Right cardiac atrium (tissue), 5 donors: ENCODE results near the gene WDR45. TPM values are rescaled to one million over a fixed set of nuclear protein-coding genes. Genes with fewer than 3 reads are reported as not detected.
A peak's percentile ranks its signal among the peaks of the same experiment; 100 is the strongest.
"Not testable (repeated sequence)": the region's sequence is repeated elsewhere in the genome, so short reads cannot be mapped to it uniquely, and the experiment has no call there.

Source experiments
- ATAC-seq, 2 donors: fragments of 200-7000 bp; cut with Tn5 transposase; one replicate each; pipeline versions ENCODE4 v1.8.0 to v1.9.1; 2020; ENCODE audit warnings: moderate library complexity in 2 of 2, mild to moderate bottlenecking in 1 of 2
- DNase-seq, 3 donors: peaks; one replicate each; pipeline ENCODE4 v3.0.0-alpha.2; 2020
- H3K27ac ChIP-seq: one replicate; pipeline ENCODE4 v1.5.1; 2013; ENCODE audit warnings: mild to moderate bottlenecking, low read length, control low read depth, moderate library complexity
- H3K27me3 ChIP-seq: one replicate; pipeline ENCODE4 v1.6.1; 2013; ENCODE audit not compliant: control insufficient read depth, insufficient read depth
- H3K4me1 ChIP-seq: one replicate; pipeline ENCODE4 v1.6.1; 2013; ENCODE audit warnings: low read length; ENCODE audit not compliant: control insufficient read depth, insufficient read depth
- H3K4me3 ChIP-seq: one replicate; pipeline ENCODE4 v1.5.1; 2013; ENCODE audit warnings: low read length, control low read depth
- H3K9me3 ChIP-seq: one replicate; pipeline ENCODE4 v1.6.1; 2013; ENCODE audit warnings: low read length; ENCODE audit not compliant: control insufficient read depth
- WGBS: extraction: QIAGEN DNeasy Blood & Tissue Kit; methylation state at CpG from one replicate; pipeline ENCODE4 v1.1.7; 2013; 5-methylcytosine and 5-hydroxymethylcytosine counted together
- intact Hi-C, 4 donors: fragments of 100-400 bp; cut with DNase I; formaldehyde crosslinking; loops; one replicate each; pipeline versions ENCODE4 v1.11.0 to v1.14.0; 2022 to 2023
- long read RNA-seq, 4 donors: library from polyadenylated mRNA; unstranded; transcript quantifications; one replicate each; pipeline ENCODE4 v2.0.0, GENCODE V29; 2020 to 2021
- polyA plus RNA-seq: library from polyadenylated mRNA; stranded (reverse); fragments of 200-250 nt; gene quantifications from one replicate; pipeline ENCODE4 v1.2.3, GENCODE V29; 2013
- total RNA-seq, 4 donors: library from RNA; stranded (reverse); fragmentation: NEBNext Ultra II Directional; extraction: Animal tissue kit (Norgen Biotek cat#: 25700); gene quantifications; one replicate each; pipeline ENCODE4 v1.2.1, GENCODE V29; 2021
- donor health status: healthy with polysubstance abuse.
- donor health status: DM: no; HTN: yes; CAD: no.
- donor health status: DM: no; HTN: no; CAD: no.
- donor health status: DM: no; HTN: yes; CAD: no; lungs with severe emphysema.
- donor health status: DM: yes; HTN: yes; CAD: no.

WDR45 gene
- total RNA-seq (10 to 100 TPM; 70.0 to 81.1 (median 79.8) TPM), polyA plus RNA-seq (82.5 TPM)
- long read RNA-seq, donor 1, transcript WDR45-207 (11 exons, 1,639 nt) = major isoform, 49 of 113 reads
- long read RNA-seq, donor 1, transcript WDR45-224 (10 exons, 1,301 nt) = minor isoform, 19 of 113 reads
- long read RNA-seq, donor 1, transcript WDR45-206 (11 exons, 1,381 nt) = minor isoform, 7 of 113 reads
- long read RNA-seq, donor 1, partial matches to known transcripts = 13 of 113 reads
- long read RNA-seq, donor 1, other reads (novel, unspliced or antisense) = 24 of 113 reads
- long read RNA-seq, donor 2, transcript WDR45-207 (11 exons, 1,639 nt) = major isoform, 28 of 78 reads
- long read RNA-seq, donor 2, partial matches to known transcripts = 6 of 78 reads
- long read RNA-seq, donor 2, other reads (novel, unspliced or antisense) = 36 of 78 reads
- long read RNA-seq, donor 3, transcript WDR45-207 (11 exons, 1,639 nt) = major isoform, 86 of 226 reads
- long read RNA-seq, donor 3, transcript WDR45-224 (10 exons, 1,301 nt) = minor isoform, 28 of 226 reads
- long read RNA-seq, donor 3, transcript WDR45-206 (11 exons, 1,381 nt) = minor isoform, 13 of 226 reads
- long read RNA-seq, donor 3, partial matches to known transcripts = 27 of 226 reads
- long read RNA-seq, donor 3, other reads (novel, unspliced or antisense) = 68 of 226 reads
- long read RNA-seq, donor 4, transcript WDR45-224 (10 exons, 1,301 nt) = minor isoform, 9 of 66 reads
- long read RNA-seq, donor 4, transcript WDR45-207 (11 exons, 1,639 nt) = major isoform, 25 of 66 reads
- long read RNA-seq, donor 4, partial matches to known transcripts = 3 of 66 reads
- long read RNA-seq, donor 4, other reads (novel, unspliced or antisense) = 25 of 66 reads

GRCh38 chrX:49079489-49080428 lies at the start of gene WDR45:
TSS of gene WDR45 (minus strand) at chrX:49079887. CDS start at chrX:49078095, 1,792 bp downstream.
- Histone ChIP-seq H3K4me1 (no peaks in the 10 kb centered on the region), H3K27me3 (no peaks in the 10 kb centered on the region), H3K4me3 (peak within 1 kb of the TSS; percentile 91), H3K9me3 (no peaks in the 10 kb centered on the region), H3K27ac (peak within 1 kb of the TSS; percentile 100)
- DNase-seq = peak; percentile 79 to 89 (median 88)
- under 1% methylated on average over 55 of the region's 55 CpGs for WGBS
- ATAC-seq = peak; percentile 90 to 91
- intact Hi-C loops = no loop called here

GRCh38 chrX:49129427-49129826 lies 49.7 kb upstream of the WDR45 start:
- no peak for ATAC-seq
- Histone ChIP-seq H3K4me1 (no peaks in the 10 kb centered on the region), H3K4me3 (no peak overlapping the region), H3K9me3 (no peaks in the 10 kb centered on the region), H3K27ac (no peak overlapping the region), H3K27me3 (no peaks in the 10 kb centered on the region)
- 76% methylated on average over 4 of the region's 4 CpGs for WGBS
- intact Hi-C loops = no loop called here
- no peak for DNase-seq

DNA sequence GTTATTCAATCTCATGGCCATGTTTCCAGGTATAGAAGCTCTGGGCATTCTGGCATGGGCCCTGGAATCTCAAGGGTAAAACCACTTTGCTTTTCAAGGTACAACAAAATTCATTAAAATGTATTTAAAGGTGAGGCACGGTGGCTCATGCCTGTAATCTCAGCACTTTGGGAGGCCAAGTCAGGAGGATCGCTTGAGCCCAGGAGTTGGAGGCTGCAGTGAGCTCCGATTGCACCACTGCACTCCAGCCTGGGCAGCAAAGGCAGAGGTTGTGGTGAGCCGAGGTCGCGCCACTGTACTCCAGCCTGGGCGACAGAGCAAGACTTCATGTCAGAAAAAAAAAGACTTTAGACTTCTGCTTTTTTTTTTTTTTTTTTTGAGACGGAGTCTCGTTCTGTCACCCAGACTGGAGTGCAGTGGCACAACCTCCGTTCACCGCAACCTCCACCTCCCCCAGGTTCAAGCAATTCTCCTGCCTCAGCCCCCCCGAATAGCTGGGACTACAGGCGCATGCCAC lies 48.1 kb upstream of the WDR45 start:
- ATAC-seq, DNase-seq, H3K9me3 ChIP-seq, H3K27ac ChIP-seq, H3K4me1 ChIP-seq, H3K27me3 ChIP-seq, intact Hi-C loops, H3K4me3 ChIP-seq: not testable (repeated sequence)
- WGBS = 81% methylated on average over 12 of the region's 13 CpGs

DNA sequence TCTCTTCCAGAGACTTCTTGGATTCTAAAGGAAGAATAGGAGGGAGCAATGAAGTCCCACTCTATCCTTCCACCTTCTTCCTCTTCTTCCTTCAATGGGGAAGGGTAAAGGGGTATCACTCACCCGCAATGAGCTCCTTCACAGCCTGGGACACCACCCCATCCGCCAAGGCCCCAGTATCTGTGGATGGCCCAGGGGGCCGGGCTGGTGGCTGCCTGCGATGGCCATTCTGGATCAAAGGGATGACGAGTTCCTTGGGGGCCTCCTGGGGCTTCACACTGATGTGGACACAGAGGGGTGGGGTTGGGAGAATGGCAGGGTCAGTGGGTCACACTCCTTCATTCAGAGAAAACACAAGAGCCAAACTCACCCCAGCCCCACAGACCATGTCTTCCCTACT lies 42.8 kb upstream of the WDR45 start:
- WGBS = 70% methylated on average over 5 of the region's 5 CpGs
- intact Hi-C loops = no loop called here
- peak in 1 of 2 donors; percentile 11 for ATAC-seq
- Histone ChIP-seq H3K27me3 (no peaks in the 10 kb centered on the region), H3K9me3 (no peaks in the 10 kb centered on the region), H3K27ac (no peak overlapping the region), H3K4me1 (no peaks in the 10 kb centered on the region), H3K4me3 (peak overlapping the region; percentile 86)
- DNase-seq = no peak

- DNase-seq = no peak
- Histone ChIP-seq H3K4me3 (no peak overlapping the region), H3K27ac (no peak overlapping the region), H3K4me1 (no peaks in the 10 kb centered on the region), H3K9me3 (no peaks in the 10 kb centered on the region), H3K27me3 (no peaks in the 10 kb centered on the region)
- intact Hi-C loops = no loop called here
- ATAC-seq = no peak
- 53% methylated on average over 1 of the region's 1 CpG for WGBS
These were observed 40.4 kb upstream of the WDR45 start for GRCh38 chrX:49120091-49120490.

GRCh38 chrX:49117581-49117980 lies 37.9 kb upstream of the WDR45 start:
- no peaks in the 10 kb centered on the region for H3K4me1 ChIP-seq
- no peaks in the 10 kb centered on the region for H3K9me3 ChIP-seq
- intact Hi-C loops = no loop called here
- 72% methylated on average over 6 of the region's 6 CpGs for WGBS
- no peak overlapping the region for H3K27ac ChIP-seq
- DNase-seq (no peak), ATAC-seq (no peak)
- no peaks in the 10 kb centered on the region for H3K27me3 ChIP-seq
- H3K4me3 ChIP-seq = no peak overlapping the region

DNA sequence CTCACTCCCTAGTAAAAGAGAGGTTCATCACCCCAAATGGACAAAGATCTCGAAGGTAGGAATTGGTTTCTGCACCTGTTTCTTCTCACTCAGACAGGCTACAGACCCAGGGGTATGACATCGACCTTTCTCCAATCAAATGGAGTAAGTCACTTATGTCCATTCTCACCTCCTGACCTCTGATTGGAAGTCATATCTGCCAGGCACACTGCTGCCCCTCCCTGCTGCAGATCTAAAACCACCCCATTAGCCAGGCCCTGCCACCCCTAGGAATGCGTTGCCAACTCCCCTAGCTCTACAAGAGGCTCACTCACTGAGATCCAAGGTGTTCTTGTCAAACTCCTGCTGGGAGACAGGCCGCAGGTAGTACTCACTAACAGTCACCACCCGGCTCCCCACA lies 37.0 kb upstream of the WDR45 start:
- Histone ChIP-seq H3K27me3 (no peaks in the 10 kb centered on the region), H3K4me1 (no peaks in the 10 kb centered on the region), H3K27ac (no peak overlapping the region), H3K4me3 (no peak overlapping the region), H3K9me3 (no peaks in the 10 kb centered on the region)
- 90% methylated on average over 5 of the region's 5 CpGs for WGBS
- no peak for DNase-seq
- intact Hi-C loops = no loop called here
- no peak for ATAC-seq

- Histone ChIP-seq H3K27ac (no peak overlapping the region), H3K4me3 (no peak overlapping the region), H3K9me3 (no peaks in the 10 kb centered on the region), H3K4me1 (no peaks in the 10 kb centered on the region), H3K27me3 (no peaks in the 10 kb centered on the region)
- intact Hi-C loops = no loop called here
- WGBS = 77% methylated on average over 8 of the region's 8 CpGs
- DNase-seq = no peak
- no peak for ATAC-seq
These were observed 36.4 kb upstream of the WDR45 start for GRCh38 chrX:49116076-49116475.

GRCh38 chrX:49111791-49112190 lies 32.1 kb upstream of the WDR45 start:
- intact Hi-C loops = no loop called here
- ATAC-seq (no peak), DNase-seq (no peak)
- 55% methylated on average over 3 of the region's 3 CpGs for WGBS
- Histone ChIP-seq H3K27ac (peak overlapping the region; percentile 19), H3K4me3 (no peak overlapping the region), H3K27me3 (no peaks in the 10 kb centered on the region), H3K9me3 (no peaks in the 10 kb centered on the region), H3K4me1 (no peaks in the 10 kb centered on the region)

DNA sequence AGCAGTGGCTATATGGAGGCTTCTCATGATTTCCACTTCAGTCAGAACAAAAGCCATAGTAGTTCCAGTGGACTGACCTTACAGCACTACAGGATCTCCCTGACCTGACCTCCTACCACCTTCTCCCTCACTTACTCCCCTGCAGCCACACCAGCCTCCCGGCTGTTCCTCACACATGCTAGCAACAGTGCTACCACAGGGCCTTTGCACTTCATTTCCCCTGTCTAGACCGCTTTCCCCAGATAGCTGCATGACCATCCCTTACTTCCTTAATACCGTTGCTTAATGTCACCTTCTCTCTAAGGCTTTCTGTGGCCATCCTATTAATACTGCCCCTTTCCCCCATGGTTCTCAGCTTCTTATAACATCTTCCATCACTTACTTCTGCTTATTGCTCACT lies 30.7 kb upstream of the WDR45 start:
- no peaks in the 10 kb centered on the region for H3K9me3 ChIP-seq
- ATAC-seq = no peak
- DNase-seq = no peak
- WGBS = 93% methylated on average over 3 of the region's 3 CpGs
- H3K4me3 ChIP-seq = no peak overlapping the region
- intact Hi-C loops = no loop called here
- H3K4me1 ChIP-seq = no peaks in the 10 kb centered on the region
- no peak overlapping the region for H3K27ac ChIP-seq
- no peaks in the 10 kb centered on the region for H3K27me3 ChIP-seq
